ENCODE measurements around the gene SMIM36. TPM values are rescaled to one million over a fixed set of nuclear protein-coding genes. Genes with fewer than 3 reads are reported as not detected.

SMIM36 gene
- total and polyA plus RNA-seq, 3 experiments from 2014 or later = not detected

DNA sequence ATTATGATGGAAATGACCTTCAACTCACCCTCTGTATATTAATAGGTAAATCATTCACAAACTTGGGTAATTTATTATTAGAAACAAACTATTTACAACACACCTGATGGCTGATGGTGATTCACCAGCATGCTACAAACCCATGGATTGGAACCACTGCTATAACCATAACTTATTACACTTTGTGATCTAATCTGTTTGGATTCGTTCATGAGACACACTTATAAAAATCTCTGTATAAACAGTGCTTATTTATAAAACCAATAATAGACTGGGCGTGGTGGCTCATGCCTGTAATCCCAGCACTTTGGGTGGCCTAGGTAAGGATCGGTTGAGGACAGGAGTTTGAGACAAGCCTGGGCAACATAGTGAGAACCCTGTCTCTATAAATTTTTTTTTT is 16.0 kb downstream of the SMIM36 start:
- Histone ChIP-seq H3K27me3 (ENCODE audit: insufficient read depth, low read length, poor library complexity, severe bottlenecking) (no peaks in the 10 kb centered on the region), H3K9me3 (ENCODE audit: low read length) (no peaks in the 10 kb centered on the region), H3K27ac (ENCODE audit: low read depth, low read length) (no peak overlapping the region), H3K4me1 (ENCODE audit: insufficient read depth, low read length) (no peaks in the 10 kb centered on the region), H3K4me3 (ENCODE audit: low read length) (no peak overlapping the region), H3K36me3 (ENCODE audit: insufficient read depth, low read length) (no peaks in the 10 kb centered on the region)
- H3K9me3 Mint-ChIP-seq = no peaks in the 10 kb centered on the region
- no peak overlapping the region for H3K27ac Mint-ChIP-seq
- no peaks in the 10 kb centered on the region for H3K4me1 Mint-ChIP-seq
- H3K27me3 Mint-ChIP-seq = peaks cover 4 to 17% of the 10 kb centered on the region in 2 donors
- no peak overlapping the region for H3K4me3 Mint-ChIP-seq
- POLR2A ChIA-PET = no interaction called here
- CTCF ChIA-PET = no interaction called here
- DNase-seq = no peak
- H3K36me3 Mint-ChIP-seq = no peaks in the 10 kb centered on the region

DNA sequence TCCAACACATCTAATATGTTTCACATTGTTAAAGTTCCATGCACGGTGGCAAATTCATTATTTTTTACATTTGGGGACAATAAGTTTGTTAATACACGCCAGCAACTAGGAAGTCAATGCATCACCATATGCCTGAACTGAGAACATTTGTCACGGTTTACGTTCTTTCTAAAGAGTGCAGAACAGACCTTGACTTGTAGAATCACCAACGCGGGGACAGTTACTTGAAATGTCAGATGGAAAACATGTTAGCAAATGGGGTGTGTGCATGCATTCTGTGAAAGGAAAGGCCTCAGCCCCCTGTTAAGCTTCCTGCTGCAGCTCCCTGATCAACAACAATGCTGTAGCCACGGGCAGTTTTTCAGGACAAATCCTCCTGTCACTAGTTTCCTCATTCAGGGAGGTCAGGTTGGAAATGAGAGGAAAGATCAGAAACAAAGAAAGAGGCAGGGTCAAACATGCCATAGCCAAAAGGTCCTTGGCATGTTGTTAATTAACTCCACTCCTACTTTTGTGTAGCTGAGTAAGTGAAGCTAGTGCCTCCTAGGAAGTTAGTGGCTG is 18.4 kb downstream of the SMIM36 start:
- Histone ChIP-seq H3K27me3 (ENCODE audit: insufficient read depth, low read length, poor library complexity, severe bottlenecking) (no peaks in the 10 kb centered on the region), H3K9me3 (ENCODE audit: low read length) (no peaks in the 10 kb centered on the region), H3K4me1 (ENCODE audit: insufficient read depth, low read length) (no peaks in the 10 kb centered on the region), H3K4me3 (ENCODE audit: low read length) (no peak overlapping the region), H3K36me3 (ENCODE audit: insufficient read depth, low read length) (no peaks in the 10 kb centered on the region), H3K27ac (ENCODE audit: low read depth, low read length) (no peak overlapping the region)
- Mint-ChIP-seq H3K4me3 (no peak overlapping the region), H3K27ac (no peak overlapping the region), H3K4me1 (no peaks in the 10 kb centered on the region), H3K27me3 (peaks cover 12 to 31% of the 10 kb centered on the region in 2 donors), H3K9me3 (no peaks in the 10 kb centered on the region), H3K36me3 (no peaks in the 10 kb centered on the region)
- no peak for DNase-seq
- POLR2A ChIA-PET = no interaction called here
- CTCF ChIA-PET = no interaction called here

GRCh38 chr17:55490376-55490775 is 20.9 kb downstream of the SMIM36 start:
- Mint-ChIP-seq H3K9me3 (no peaks in the 10 kb centered on the region), H3K4me3 (no peak overlapping the region), H3K27ac (no peak overlapping the region), H3K36me3 (no peaks in the 10 kb centered on the region), H3K4me1 (no peaks in the 10 kb centered on the region), H3K27me3 (peaks cover 11 to 31% of the 10 kb centered on the region in 2 donors)
- no peaks in the 10 kb centered on the region for H3K4me1 ChIP-seq (ENCODE audit: insufficient read depth, low read length)
- H3K36me3 ChIP-seq (ENCODE audit: insufficient read depth, low read length) = no peaks in the 10 kb centered on the region
- no peaks in the 10 kb centered on the region for H3K27me3 ChIP-seq (ENCODE audit: insufficient read depth, low read length, poor library complexity, severe bottlenecking)
- CTCF ChIA-PET = no interaction called here
- POLR2A ChIA-PET = no interaction called here
- no peak overlapping the region for H3K4me3 ChIP-seq (ENCODE audit: low read length)
- no peak for DNase-seq
- H3K9me3 ChIP-seq (ENCODE audit: low read length) = no peaks in the 10 kb centered on the region
- no peak overlapping the region for H3K27ac ChIP-seq (ENCODE audit: low read depth, low read length)

GRCh38 chr17:55487695-55488432 is 23.4 kb downstream of the SMIM36 start:
- POLR2A ChIA-PET = no interaction called here
- Histone ChIP-seq H3K27me3 (ENCODE audit: insufficient read depth, low read length, poor library complexity, severe bottlenecking) (no peaks in the 10 kb centered on the region), H3K27ac (ENCODE audit: low read depth, low read length) (no peak overlapping the region), H3K4me3 (ENCODE audit: low read length) (no peak overlapping the region), H3K4me1 (ENCODE audit: insufficient read depth, low read length) (no peaks in the 10 kb centered on the region), H3K9me3 (ENCODE audit: low read length) (no peaks in the 10 kb centered on the region), H3K36me3 (ENCODE audit: insufficient read depth, low read length) (no peaks in the 10 kb centered on the region)
- peaks cover 9 to 28% of the 10 kb centered on the region in 2 donors for H3K27me3 Mint-ChIP-seq
- no peaks in the 10 kb centered on the region for H3K36me3 Mint-ChIP-seq
- no peak overlapping the region for H3K4me3 Mint-ChIP-seq
- no peaks in the 10 kb centered on the region for H3K9me3 Mint-ChIP-seq
- H3K4me1 Mint-ChIP-seq = no peaks in the 10 kb centered on the region
- CTCF ChIA-PET = no interaction called here
- no peak for DNase-seq
- H3K27ac Mint-ChIP-seq = no peak overlapping the region

DNA sequence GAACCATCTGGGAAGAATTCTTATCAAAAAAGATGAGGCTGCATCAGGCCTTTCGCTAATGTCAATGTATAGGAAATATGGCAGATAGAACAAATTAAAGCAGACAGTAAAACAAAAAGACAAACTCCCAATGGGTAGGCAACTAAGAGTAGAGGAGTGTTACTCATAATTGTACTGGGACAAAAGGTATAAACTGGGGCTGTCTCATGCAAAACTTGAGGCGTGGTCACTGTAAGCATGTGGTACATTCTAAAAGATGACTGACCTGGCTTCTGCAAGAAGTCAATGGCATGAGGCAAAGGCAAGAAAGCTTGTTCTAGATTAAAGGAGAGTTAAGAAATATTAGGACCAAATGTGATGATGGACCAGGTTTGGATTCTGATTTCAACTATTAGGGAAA is 26.7 kb downstream of the SMIM36 start:
- Histone ChIP-seq H3K9me3 (ENCODE audit: low read length) (no peaks in the 10 kb centered on the region), H3K27me3 (ENCODE audit: insufficient read depth, low read length, poor library complexity, severe bottlenecking) (no peaks in the 10 kb centered on the region), H3K4me3 (ENCODE audit: low read length) (no peak overlapping the region), H3K27ac (ENCODE audit: low read depth, low read length) (no peak overlapping the region), H3K4me1 (ENCODE audit: insufficient read depth, low read length) (no peaks in the 10 kb centered on the region), H3K36me3 (ENCODE audit: insufficient read depth, low read length) (no peaks in the 10 kb centered on the region)
- Mint-ChIP-seq H3K4me1 (no peaks in the 10 kb centered on the region), H3K36me3 (peaks cover 0 to 2% (median 0%) of the 10 kb centered on the region in 3 donors), H3K27ac (no peak overlapping the region), H3K27me3 (peaks cover 7 to 15% of the 10 kb centered on the region in 2 donors), H3K9me3 (no peaks in the 10 kb centered on the region), H3K4me3 (no peak overlapping the region)
- CTCF ChIA-PET = no interaction called here
- no peak for DNase-seq
- POLR2A ChIA-PET = no interaction called here

- H3K4me1 ChIP-seq (ENCODE audit: insufficient read depth, low read length) = no peaks in the 10 kb centered on the region
- no peaks in the 10 kb centered on the region for H3K9me3 Mint-ChIP-seq
- CTCF ChIA-PET = interaction anchor here (1.7 kb wide), 1 partner anchor 17 kb away, joined by 4 read pairs; no protein-coding TSS in a partner anchor
- peaks cover 0 to 2% (median 0%) of the 10 kb centered on the region in 3 donors for H3K36me3 Mint-ChIP-seq
- H3K36me3 ChIP-seq (ENCODE audit: insufficient read depth, low read length) = no peaks in the 10 kb centered on the region
- no peaks in the 10 kb centered on the region for H3K9me3 ChIP-seq (ENCODE audit: low read length)
- no peak overlapping the region for H3K27ac ChIP-seq (ENCODE audit: low read depth, low read length)
- H3K27me3 Mint-ChIP-seq = peaks cover 1 to 8% of the 10 kb centered on the region in 2 donors
- H3K27me3 ChIP-seq (ENCODE audit: insufficient read depth, low read length, poor library complexity, severe bottlenecking) = no peaks in the 10 kb centered on the region
- DNase-seq = no peak
- H3K4me1 Mint-ChIP-seq = no peaks in the 10 kb centered on the region
- H3K4me3 Mint-ChIP-seq = no peak overlapping the region
- no peak overlapping the region for H3K27ac Mint-ChIP-seq
- no peak overlapping the region for H3K4me3 ChIP-seq (ENCODE audit: low read length)
- POLR2A ChIA-PET = no interaction called here
These were observed 28.5 kb downstream of the SMIM36 start for GRCh38 chr17:55482591-55483389.

GRCh38 chr17:55480631-55481315 is 30.5 kb downstream of the SMIM36 start:
- H3K4me3 ChIP-seq (ENCODE audit: low read length) = no peak overlapping the region
- ChIA-PET CTCF (interaction anchor here (1.1 kb wide), 1 partner anchor 10 kb away, joined by 3 read pairs; no protein-coding TSS in a partner anchor), POLR2A (no interaction called here)
- H3K36me3 ChIP-seq (ENCODE audit: insufficient read depth, low read length) = no peaks in the 10 kb centered on the region
- Mint-ChIP-seq H3K27ac (no peak overlapping the region), H3K36me3 (peaks cover 0 to 2% (median 0%) of the 10 kb centered on the region in 3 donors), H3K27me3 (peaks cover 1 to 8% of the 10 kb centered on the region in 2 donors), H3K4me1 (no peaks in the 10 kb centered on the region), H3K4me3 (no peak overlapping the region), H3K9me3 (no peaks in the 10 kb centered on the region)
- no peak for DNase-seq
- H3K27me3 ChIP-seq (ENCODE audit: insufficient read depth, low read length, poor library complexity, severe bottlenecking) = no peaks in the 10 kb centered on the region
- no peaks in the 10 kb centered on the region for H3K4me1 ChIP-seq (ENCODE audit: insufficient read depth, low read length)
- no peaks in the 10 kb centered on the region for H3K9me3 ChIP-seq (ENCODE audit: low read length)
- H3K27ac ChIP-seq (ENCODE audit: low read depth, low read length) = no peak overlapping the region

DNA sequence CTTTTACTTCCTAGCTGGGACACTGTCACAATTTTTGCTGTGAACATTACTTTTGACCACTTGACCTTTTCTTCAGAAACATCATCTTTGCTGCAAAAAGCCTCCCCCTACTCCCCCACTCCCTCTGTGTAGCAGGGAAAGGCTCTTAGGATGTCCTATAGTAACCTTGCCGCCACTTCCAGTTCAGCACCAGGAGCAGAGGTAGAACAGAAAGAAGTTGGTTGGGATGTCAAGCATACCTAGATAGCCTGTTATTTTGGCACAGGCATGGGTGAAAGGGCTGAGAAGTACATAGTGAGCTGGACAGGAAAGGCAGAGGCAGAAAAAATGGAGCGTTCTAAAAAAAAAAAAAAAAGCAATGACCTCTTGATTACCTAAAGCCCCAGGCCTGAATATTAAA is 31.3 kb downstream of the SMIM36 start:
- no peak for DNase-seq
- Histone ChIP-seq H3K9me3 (ENCODE audit: low read length) (no peaks in the 10 kb centered on the region), H3K36me3 (ENCODE audit: insufficient read depth, low read length) (no peaks in the 10 kb centered on the region), H3K27ac (ENCODE audit: low read depth, low read length) (no peak overlapping the region), H3K27me3 (ENCODE audit: insufficient read depth, low read length, poor library complexity, severe bottlenecking) (no peaks in the 10 kb centered on the region), H3K4me3 (ENCODE audit: low read length) (no peak overlapping the region), H3K4me1 (ENCODE audit: insufficient read depth, low read length) (no peaks in the 10 kb centered on the region)
- Mint-ChIP-seq H3K27me3 (peaks cover 3 to 8% of the 10 kb centered on the region in 2 donors), H3K36me3 (peaks cover 0 to 2% (median 0%) of the 10 kb centered on the region in 3 donors), H3K4me3 (no peak overlapping the region), H3K9me3 (no peaks in the 10 kb centered on the region), H3K4me1 (no peaks in the 10 kb centered on the region), H3K27ac (no peak overlapping the region)
- ChIA-PET POLR2A (no interaction called here), CTCF (no interaction called here)

Measured in CD8-positive, alpha-beta memory T cell (primary cell).